Astrocyte (in vitro differentiated cells and primary cell): ENCODE results near the gene SLC38A10. TPM values are rescaled to one million over a fixed set of nuclear protein-coding genes. Genes with fewer than 3 reads are reported as not detected.

ENCODE experiments used
- DNase-seq: peaks from one replicate; pipeline ENCODE4 v3.0.0-alpha.2; 2010; ENCODE audit warnings: low read depth
- FAIRE-seq: peaks from 2 replicates; lab custom pipeline; 2011; peaks lifted over from hg19 to GRCh38; lab: Jason Lieb, UNC
- H2AFZ ChIP-seq: 2 replicates; pipeline ENCODE4 v1.6.0; 2012; ENCODE audit warnings: low read depth, low read length, inconsistent platforms
- H3K27ac ChIP-seq: 2 replicates; pipeline ENCODE4 v1.5.1; 2011; ENCODE audit warnings: low read depth, low read length, inconsistent platforms
- H3K27me3 ChIP-seq: 2 replicates; pipeline ENCODE4 v1.6.0; 2011; ENCODE audit warnings: low read length, inconsistent platforms; ENCODE audit not compliant: insufficient read depth
- H3K36me3 ChIP-seq: 2 replicates; pipeline ENCODE4 v1.5.1; 2011; ENCODE audit warnings: low read length, inconsistent platforms; ENCODE audit not compliant: insufficient read depth
- H3K4me1 ChIP-seq: 2 replicates; pipeline ENCODE4 v1.5.1; 2011; ENCODE audit warnings: low read length, inconsistent platforms; ENCODE audit not compliant: insufficient read depth
- H3K4me2 ChIP-seq: 2 replicates; pipeline ENCODE4 v1.6.0; 2012; ENCODE audit warnings: low read length, inconsistent platforms
- H3K4me3 ChIP-seq: 2 replicates; pipeline ENCODE4 v1.5.1; 2011; ENCODE audit warnings: low read depth, mild to moderate bottlenecking, low read length, inconsistent platforms; ENCODE audit not compliant: insufficient read depth
- H3K79me2 ChIP-seq: 2 replicates; pipeline ENCODE4 v1.6.0; 2012; ENCODE audit warnings: mild to moderate bottlenecking, low read length, inconsistent platforms; ENCODE audit not compliant: insufficient read depth
- H3K9ac ChIP-seq: 2 replicates; pipeline ENCODE4 v1.6.0; 2012; ENCODE audit warnings: mild to moderate bottlenecking, low read length, inconsistent platforms
- H3K9me3 ChIP-seq: 2 replicates; pipeline ENCODE4 v1.5.1; 2012; ENCODE audit warnings: low read depth, mild to moderate bottlenecking, low read length, inconsistent platforms; ENCODE audit not compliant: insufficient read depth
- H4K20me1 ChIP-seq: 2 replicates; pipeline ENCODE4 v1.6.0; 2012; ENCODE audit warnings: low read length, inconsistent platforms; ENCODE audit not compliant: insufficient read depth
- H3K27ac Mint-ChIP-seq: one replicate; pipeline ENCODE4 v1.8.0; 2021; ENCODE audit warnings: mild to moderate bottlenecking, mixed read lengths; ENCODE audit not compliant: unreplicated experiment
- H3K27me3 Mint-ChIP-seq: one replicate; pipeline ENCODE4 v1.8.0; 2021; ENCODE audit warnings: low read depth, mixed read lengths; ENCODE audit not compliant: unreplicated experiment
- H3K36me3 Mint-ChIP-seq: one replicate; pipeline ENCODE4 v1.8.0; 2021; ENCODE audit warnings: low read depth, mixed read lengths; ENCODE audit not compliant: unreplicated experiment
- H3K4me1 Mint-ChIP-seq: one replicate; pipeline ENCODE4 v1.8.0; 2021; ENCODE audit warnings: low read depth, mixed read lengths; ENCODE audit not compliant: unreplicated experiment
- H3K4me3 Mint-ChIP-seq: one replicate; pipeline ENCODE4 v1.8.0; 2021; ENCODE audit warnings: mild to moderate bottlenecking, moderate library complexity, mixed read lengths; ENCODE audit not compliant: unreplicated experiment
- H3K9me3 Mint-ChIP-seq: one replicate; pipeline ENCODE4 v1.8.0; 2021; ENCODE audit warnings: mild to moderate bottlenecking, mixed read lengths; ENCODE audit not compliant: unreplicated experiment
- EZH2 ChIP-seq: IDR thresholded peaks from 2 replicates; pipeline ENCODE4 v1.6.1; 2012; ENCODE audit warnings: mild to moderate bottlenecking, low read length, inconsistent platforms; ENCODE audit not compliant: insufficient read depth
- total RNA-seq: library from RNA; stranded (reverse); gene quantifications from 2 replicates; pipeline ENCODE4 v1.2.1, GENCODE V29; 2021
- TF ChIP-seq, protein P1 (sequence below): IDR thresholded peaks from 2 replicates; pipeline ENCODE4 v1.5.1; 2011; ENCODE audit warnings: low read depth, mild to moderate bottlenecking, inconsistent platforms, low read length, moderate library complexity; ENCODE audit not compliant: insufficient read depth

Gene SLC38A10
- total RNA-seq, 1 donor from 2014 or later, result 71.4 TPM

- Histone ChIP-seq H3K4me3 (no peak overlapping the region), H3K27me3 (no peaks in the 10 kb centered on the region), H3K27ac (no peak overlapping the region), H2AFZ (no peak overlapping the region), H3K9me3 (no peaks in the 10 kb centered on the region), H3K9ac (no peak overlapping the region), H3K4me1 (no peaks in the 10 kb centered on the region), H3K36me3 (no peaks in the 10 kb centered on the region), H4K20me1 (no peaks in the 10 kb centered on the region), H3K4me2 (no peak overlapping the region), H3K79me2 (no peaks in the 10 kb centered on the region)
- Mint-ChIP-seq H3K4me3 (no peak overlapping the region), H3K27me3 (no peaks in the 10 kb centered on the region), H3K9me3 (no peaks in the 10 kb centered on the region), H3K27ac (no peak overlapping the region), H3K36me3 (peaks cover 3% of the 10 kb centered on the region), H3K4me1 (no peaks in the 10 kb centered on the region)
- no peak for FAIRE-seq
- DNase-seq, result no peak
- no peak for TF ChIP-seq EZH2
- TF ChIP-seq, protein P1, sequence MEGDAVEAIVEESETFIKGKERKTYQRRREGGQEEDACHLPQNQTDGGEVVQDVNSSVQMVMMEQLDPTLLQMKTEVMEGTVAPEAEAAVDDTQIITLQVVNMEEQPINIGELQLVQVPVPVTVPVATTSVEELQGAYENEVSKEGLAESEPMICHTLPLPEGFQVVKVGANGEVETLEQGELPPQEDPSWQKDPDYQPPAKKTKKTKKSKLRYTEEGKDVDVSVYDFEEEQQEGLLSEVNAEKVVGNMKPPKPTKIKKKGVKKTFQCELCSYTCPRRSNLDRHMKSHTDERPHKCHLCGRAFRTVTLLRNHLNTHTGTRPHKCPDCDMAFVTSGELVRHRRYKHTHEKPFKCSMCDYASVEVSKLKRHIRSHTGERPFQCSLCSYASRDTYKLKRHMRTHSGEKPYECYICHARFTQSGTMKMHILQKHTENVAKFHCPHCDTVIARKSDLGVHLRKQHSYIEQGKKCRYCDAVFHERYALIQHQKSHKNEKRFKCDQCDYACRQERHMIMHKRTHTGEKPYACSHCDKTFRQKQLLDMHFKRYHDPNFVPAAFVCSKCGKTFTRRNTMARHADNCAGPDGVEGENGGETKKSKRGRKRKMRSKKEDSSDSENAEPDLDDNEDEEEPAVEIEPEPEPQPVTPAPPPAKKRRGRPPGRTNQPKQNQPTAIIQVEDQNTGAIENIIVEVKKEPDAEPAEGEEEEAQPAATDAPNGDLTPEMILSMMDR, result no peak
Observed at GRCh38 chr17:81197409-81197795, 97.7 kb downstream of the SLC38A10 start.

DNA sequence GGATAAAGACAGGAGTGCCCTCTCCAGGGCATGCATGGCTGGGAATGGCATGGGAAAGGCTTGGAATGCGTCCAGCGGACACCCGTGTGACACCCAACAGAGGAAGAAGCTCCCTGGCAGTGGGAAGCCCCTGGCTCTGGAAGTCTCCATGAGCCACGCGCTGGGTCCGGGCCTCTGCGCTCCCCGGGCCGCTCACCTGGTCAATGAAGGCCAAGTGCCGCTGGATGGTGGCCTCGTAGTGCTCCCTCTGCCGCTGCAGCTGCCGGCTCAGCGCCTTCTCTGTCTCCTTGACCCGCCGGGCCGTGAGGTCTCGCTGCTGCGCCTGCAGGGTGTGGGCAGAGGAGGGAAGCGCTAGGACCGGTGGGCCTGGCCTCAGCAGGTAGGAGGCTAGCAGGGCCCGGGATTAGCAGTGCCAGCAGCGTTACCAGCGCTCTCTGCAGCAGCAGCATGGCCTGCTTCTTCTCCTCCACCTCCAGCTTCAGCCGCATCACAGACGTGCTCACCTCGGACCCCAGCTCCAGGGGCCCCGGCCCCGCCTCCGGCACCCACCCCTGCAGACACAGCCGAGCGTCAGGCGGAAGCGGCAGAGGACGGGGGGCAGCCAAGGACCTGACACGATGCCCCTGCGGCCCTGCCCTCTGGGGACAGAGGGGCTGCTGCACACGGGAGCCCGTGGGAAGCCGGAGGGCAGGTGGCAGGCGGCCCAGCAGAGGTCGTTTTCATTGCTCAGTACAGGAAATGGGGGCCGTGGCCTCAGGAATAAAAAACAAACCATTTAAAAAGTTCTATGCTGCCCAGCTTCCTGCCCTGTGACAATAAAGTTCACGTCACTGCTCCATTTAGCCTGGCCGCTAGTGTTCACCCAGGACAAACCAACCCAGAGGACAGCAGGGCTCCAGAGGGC, 98.3 kb downstream of the SLC38A10 start:
- Mint-ChIP-seq H3K27me3 (no peaks in the 10 kb centered on the region), H3K9me3 (no peaks in the 10 kb centered on the region), H3K27ac (no peak overlapping the region), H3K4me1 (no peaks in the 10 kb centered on the region), H3K4me3 (no peak overlapping the region), H3K36me3 (peaks cover 3% of the 10 kb centered on the region)
- no peak overlapping the region for H3K4me3 ChIP-seq
- H3K36me3 ChIP-seq, result no peaks in the 10 kb centered on the region
- DNase-seq (no peak), FAIRE-seq (no peak)
- no peaks in the 10 kb centered on the region for H3K9me3 ChIP-seq
- no peaks in the 10 kb centered on the region for H3K27me3 ChIP-seq
- no peak overlapping the region for H2AFZ ChIP-seq
- no peaks in the 10 kb centered on the region for H3K4me1 ChIP-seq
- no peak overlapping the region for H3K4me2 ChIP-seq
- H3K79me2 ChIP-seq, result no peaks in the 10 kb centered on the region
- no peak overlapping the region for H3K9ac ChIP-seq
- TF ChIP-seq, protein P1, result no peak
- no peak for TF ChIP-seq EZH2
- H3K27ac ChIP-seq, result no peak overlapping the region
- no peaks in the 10 kb centered on the region for H4K20me1 ChIP-seq

DNA sequence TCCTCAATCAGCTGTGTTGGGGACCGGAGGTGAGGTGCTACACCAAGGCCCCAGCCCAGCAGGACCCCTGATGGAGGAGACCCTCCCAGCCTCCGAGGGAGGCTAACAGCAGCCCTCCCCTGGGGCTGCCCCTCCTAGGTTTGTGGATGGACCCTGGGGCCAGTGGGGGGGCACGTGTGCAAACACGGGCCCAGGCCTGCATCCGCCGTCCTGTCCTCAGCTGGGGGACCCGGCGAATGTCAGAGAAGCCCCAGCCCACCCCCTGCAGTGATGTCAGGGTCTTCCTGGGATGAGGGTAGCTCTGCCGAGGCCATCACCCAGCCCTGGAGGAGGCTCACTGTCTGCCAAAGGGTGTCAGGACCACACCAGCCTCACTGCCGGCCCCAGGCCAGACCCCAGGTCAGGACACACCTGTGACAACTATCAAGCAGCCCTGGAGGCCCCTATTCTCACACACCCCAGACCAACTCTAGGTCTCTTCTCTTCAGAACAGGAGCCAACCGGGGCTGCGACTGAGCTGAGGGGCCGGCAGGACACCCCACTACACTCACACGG, 99.1 kb downstream of the SLC38A10 start:
- Mint-ChIP-seq H3K4me3 (no peak overlapping the region), H3K9me3 (no peaks in the 10 kb centered on the region), H3K27ac (no peak overlapping the region), H3K4me1 (no peaks in the 10 kb centered on the region), H3K36me3 (peaks cover 3% of the 10 kb centered on the region), H3K27me3 (no peaks in the 10 kb centered on the region)
- no peak overlapping the region for H3K27ac ChIP-seq
- TF ChIP-seq, protein P1, result no peak
- no peak for TF ChIP-seq EZH2
- H3K36me3 ChIP-seq, result no peaks in the 10 kb centered on the region
- no peaks in the 10 kb centered on the region for H3K9me3 ChIP-seq
- H4K20me1 ChIP-seq, result no peaks in the 10 kb centered on the region
- no peaks in the 10 kb centered on the region for H3K27me3 ChIP-seq
- FAIRE-seq (no peak), DNase-seq (no peak)
- no peak overlapping the region for H2AFZ ChIP-seq
- H3K4me3 ChIP-seq, result no peak overlapping the region
- no peaks in the 10 kb centered on the region for H3K79me2 ChIP-seq
- no peaks in the 10 kb centered on the region for H3K4me1 ChIP-seq
- H3K4me2 ChIP-seq, result no peak overlapping the region
- no peak overlapping the region for H3K9ac ChIP-seq
